Skeletal muscle cell (primary cell): ENCODE results near the gene LGALS3BP.
A peak's percentile ranks its signal among the peaks of the same experiment; 100 is the strongest.

Experiments
- DNase-seq: peaks from one replicate; pipeline ENCODE4 v3.0.0-alpha.2; 2010; ENCODE audit warnings: low read depth
- H3K4me3 ChIP-seq: 2 replicates; pipeline ENCODE4 v1.5.1; 2011; ENCODE audit warnings: low read depth, mild to moderate bottlenecking, control low read depth, low read length, moderate library complexity

Gene LGALS3BP

GRCh38 chr17:78990349-78991016 is 10.8 kb upstream of the LGALS3BP start:
- DNase-seq: no peak
- H3K4me3 ChIP-seq: no peak overlapping the region

- H3K4me3 ChIP-seq: no peak overlapping the region
- DNase-seq: no peak
These were observed 8.4 kb upstream of the LGALS3BP start for GRCh38 chr17:78988152-78988551.

GRCh38 chr17:78986649-78987328 is 7.1 kb upstream of the LGALS3BP start:
- peak overlapping the region; percentile 33 for H3K4me3 ChIP-seq
- DNase-seq: no peak

- no peak for DNase-seq
- H3K4me3 ChIP-seq: peak overlapping the region; percentile 33
These were observed 6.4 kb upstream of the LGALS3BP start for GRCh38 chr17:78986048-78986648.

- no peak for DNase-seq
- H3K4me3 ChIP-seq: no peak overlapping the region
These were observed 5.7 kb upstream of the LGALS3BP start for GRCh38 chr17:78985395-78985794.

- no peak for DNase-seq
- no peak overlapping the region for H3K4me3 ChIP-seq
These were observed 1.5 kb upstream of the LGALS3BP start for GRCh38 chr17:78981010-78981888.

- H3K4me3 ChIP-seq: no peak overlapping the region
- DNase-seq: no peak
These were observed 875 bp upstream of the LGALS3BP start for GRCh38 chr17:78980624-78980972.

- H3K4me3 ChIP-seq: no peak overlapping the region
- no peak for DNase-seq
These were observed 1.4 kb downstream of the LGALS3BP start for GRCh38 chr17:78977997-78978973.

GRCh38 chr17:78977681-78977943 is 2.1 kb downstream of the LGALS3BP start:
- DNase-seq: no peak
- no peak overlapping the region for H3K4me3 ChIP-seq

- no peak for DNase-seq
- no peak overlapping the region for H3K4me3 ChIP-seq
These were observed 2.6 kb downstream of the LGALS3BP start for GRCh38 chr17:78976907-78977680.

GRCh38 chr17:78974635-78975591 is 4.8 kb downstream of the LGALS3BP start:
- peak; percentile 69 for DNase-seq
- peak overlapping the region; percentile 7 for H3K4me3 ChIP-seq

- no peak overlapping the region for H3K4me3 ChIP-seq
- no peak for DNase-seq
These were observed 5.8 kb downstream of the LGALS3BP start for GRCh38 chr17:78973792-78974520.

- DNase-seq: no peak
- H3K4me3 ChIP-seq: no peak overlapping the region
These were observed 6.5 kb downstream of the LGALS3BP start for GRCh38 chr17:78973196-78973595.

- DNase-seq: no peak
- no peak overlapping the region for H3K4me3 ChIP-seq
These were observed 7.1 kb downstream of the LGALS3BP start for GRCh38 chr17:78972507-78973105.

- DNase-seq: no peak
- H3K4me3 ChIP-seq: no peak overlapping the region
These were observed 7.8 kb downstream of the LGALS3BP start for GRCh38 chr17:78971756-78972506.
